HL-60 (cell line): ENCODE measurements around the gene UFM1.

Experiments
- DNase-seq, 2 experiments: peaks; one replicate each; pipeline ENCODE4 v3.0.0-alpha.2; 2010 to 2020; ENCODE audit warnings: low read depth in 1 of 2, low spot score in 1 of 2
- H3K27ac ChIP-seq: fragments of 250-450 bp; sonication (Bioruptor Pico); replicated peaks from 2 replicates; pipeline ENCODE4 v1.5.1; 2020; ENCODE audit warnings: mild to moderate bottlenecking, moderate library complexity
- H3K27me3 ChIP-seq: fragments of 250-450 bp; sonication (Bioruptor Pico); 2 replicates; pipeline ENCODE4 v1.5.1; 2021; ENCODE audit warnings: mild to moderate bottlenecking, moderate library complexity; ENCODE audit not compliant: insufficient read depth, poor library complexity, severe bottlenecking
- H3K4me3 ChIP-seq: replicated peaks from 2 replicates; pipeline ENCODE4 v1.5.1; 2011; ENCODE audit warnings: mild to moderate bottlenecking, control low read depth, low read length; ENCODE audit not compliant: insufficient read depth
- GABPA ChIP-seq: IDR thresholded peaks from 2 replicates; pipeline ENCODE4 v1.6.1; 2012; ENCODE audit warnings: low read depth
- POLR2AphosphoS5 ChIP-seq: IDR thresholded peaks from 2 replicates; pipeline ENCODE4 v1.6.1; 2012; ENCODE audit warnings: low read depth
- SPI1 ChIP-seq: IDR thresholded peaks from 2 replicates; pipeline ENCODE4 v1.6.1; 2012; ENCODE audit warnings: low read depth, mild to moderate bottlenecking, borderline replicate concordance
- TF ChIP-seq, protein P1 (sequence below): IDR thresholded peaks from 2 replicates; pipeline ENCODE4 v1.6.1; 2012; ENCODE audit warnings: low read depth; ENCODE audit not compliant: insufficient replicate concordance
- TF ChIP-seq, protein P2 (sequence below): IDR thresholded peaks from one replicate; pipeline ENCODE4 v1.5.1; 2011; ENCODE audit warnings: low read length, control low read depth, inconsistent platforms; ENCODE audit not compliant: insufficient read depth

The UFM1 gene

DNA sequence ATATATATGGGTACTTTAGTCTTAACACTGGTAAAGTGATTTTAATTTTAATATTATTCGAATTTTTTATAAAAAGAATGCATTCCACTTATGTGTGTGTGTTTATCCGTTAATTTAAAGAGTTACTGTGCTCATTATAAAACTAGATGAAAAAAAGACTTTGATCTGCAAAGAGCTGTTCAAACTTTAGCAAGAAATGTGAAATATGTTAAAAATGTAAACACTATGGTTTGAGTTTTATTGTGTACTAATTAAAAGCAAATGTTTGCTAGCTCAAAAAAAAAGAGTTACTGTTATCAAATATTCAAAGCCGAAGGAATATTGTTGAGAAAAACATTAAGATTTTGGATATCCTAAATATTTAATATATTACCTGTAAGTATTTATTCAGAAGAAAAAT lies 34.5 kb downstream of the UFM1 start:
- Histone ChIP-seq H3K27ac (no peak overlapping the region), H3K4me3 (no peak overlapping the region), H3K27me3 (peaks cover 5% of the 10 kb centered on the region)
- TF ChIP-seq, protein P1, sequence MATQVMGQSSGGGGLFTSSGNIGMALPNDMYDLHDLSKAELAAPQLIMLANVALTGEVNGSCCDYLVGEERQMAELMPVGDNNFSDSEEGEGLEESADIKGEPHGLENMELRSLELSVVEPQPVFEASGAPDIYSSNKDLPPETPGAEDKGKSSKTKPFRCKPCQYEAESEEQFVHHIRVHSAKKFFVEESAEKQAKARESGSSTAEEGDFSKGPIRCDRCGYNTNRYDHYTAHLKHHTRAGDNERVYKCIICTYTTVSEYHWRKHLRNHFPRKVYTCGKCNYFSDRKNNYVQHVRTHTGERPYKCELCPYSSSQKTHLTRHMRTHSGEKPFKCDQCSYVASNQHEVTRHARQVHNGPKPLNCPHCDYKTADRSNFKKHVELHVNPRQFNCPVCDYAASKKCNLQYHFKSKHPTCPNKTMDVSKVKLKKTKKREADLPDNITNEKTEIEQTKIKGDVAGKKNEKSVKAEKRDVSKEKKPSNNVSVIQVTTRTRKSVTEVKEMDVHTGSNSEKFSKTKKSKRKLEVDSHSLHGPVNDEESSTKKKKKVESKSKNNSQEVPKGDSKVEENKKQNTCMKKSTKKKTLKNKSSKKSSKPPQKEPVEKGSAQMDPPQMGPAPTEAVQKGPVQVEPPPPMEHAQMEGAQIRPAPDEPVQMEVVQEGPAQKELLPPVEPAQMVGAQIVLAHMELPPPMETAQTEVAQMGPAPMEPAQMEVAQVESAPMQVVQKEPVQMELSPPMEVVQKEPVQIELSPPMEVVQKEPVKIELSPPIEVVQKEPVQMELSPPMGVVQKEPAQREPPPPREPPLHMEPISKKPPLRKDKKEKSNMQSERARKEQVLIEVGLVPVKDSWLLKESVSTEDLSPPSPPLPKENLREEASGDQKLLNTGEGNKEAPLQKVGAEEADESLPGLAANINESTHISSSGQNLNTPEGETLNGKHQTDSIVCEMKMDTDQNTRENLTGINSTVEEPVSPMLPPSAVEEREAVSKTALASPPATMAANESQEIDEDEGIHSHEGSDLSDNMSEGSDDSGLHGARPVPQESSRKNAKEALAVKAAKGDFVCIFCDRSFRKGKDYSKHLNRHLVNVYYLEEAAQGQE, result no peak
- TF ChIP-seq, protein P2, sequence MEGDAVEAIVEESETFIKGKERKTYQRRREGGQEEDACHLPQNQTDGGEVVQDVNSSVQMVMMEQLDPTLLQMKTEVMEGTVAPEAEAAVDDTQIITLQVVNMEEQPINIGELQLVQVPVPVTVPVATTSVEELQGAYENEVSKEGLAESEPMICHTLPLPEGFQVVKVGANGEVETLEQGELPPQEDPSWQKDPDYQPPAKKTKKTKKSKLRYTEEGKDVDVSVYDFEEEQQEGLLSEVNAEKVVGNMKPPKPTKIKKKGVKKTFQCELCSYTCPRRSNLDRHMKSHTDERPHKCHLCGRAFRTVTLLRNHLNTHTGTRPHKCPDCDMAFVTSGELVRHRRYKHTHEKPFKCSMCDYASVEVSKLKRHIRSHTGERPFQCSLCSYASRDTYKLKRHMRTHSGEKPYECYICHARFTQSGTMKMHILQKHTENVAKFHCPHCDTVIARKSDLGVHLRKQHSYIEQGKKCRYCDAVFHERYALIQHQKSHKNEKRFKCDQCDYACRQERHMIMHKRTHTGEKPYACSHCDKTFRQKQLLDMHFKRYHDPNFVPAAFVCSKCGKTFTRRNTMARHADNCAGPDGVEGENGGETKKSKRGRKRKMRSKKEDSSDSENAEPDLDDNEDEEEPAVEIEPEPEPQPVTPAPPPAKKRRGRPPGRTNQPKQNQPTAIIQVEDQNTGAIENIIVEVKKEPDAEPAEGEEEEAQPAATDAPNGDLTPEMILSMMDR, result no peak
- no peak for TF ChIP-seq SPI1
- no peak for DNase-seq

DNA sequence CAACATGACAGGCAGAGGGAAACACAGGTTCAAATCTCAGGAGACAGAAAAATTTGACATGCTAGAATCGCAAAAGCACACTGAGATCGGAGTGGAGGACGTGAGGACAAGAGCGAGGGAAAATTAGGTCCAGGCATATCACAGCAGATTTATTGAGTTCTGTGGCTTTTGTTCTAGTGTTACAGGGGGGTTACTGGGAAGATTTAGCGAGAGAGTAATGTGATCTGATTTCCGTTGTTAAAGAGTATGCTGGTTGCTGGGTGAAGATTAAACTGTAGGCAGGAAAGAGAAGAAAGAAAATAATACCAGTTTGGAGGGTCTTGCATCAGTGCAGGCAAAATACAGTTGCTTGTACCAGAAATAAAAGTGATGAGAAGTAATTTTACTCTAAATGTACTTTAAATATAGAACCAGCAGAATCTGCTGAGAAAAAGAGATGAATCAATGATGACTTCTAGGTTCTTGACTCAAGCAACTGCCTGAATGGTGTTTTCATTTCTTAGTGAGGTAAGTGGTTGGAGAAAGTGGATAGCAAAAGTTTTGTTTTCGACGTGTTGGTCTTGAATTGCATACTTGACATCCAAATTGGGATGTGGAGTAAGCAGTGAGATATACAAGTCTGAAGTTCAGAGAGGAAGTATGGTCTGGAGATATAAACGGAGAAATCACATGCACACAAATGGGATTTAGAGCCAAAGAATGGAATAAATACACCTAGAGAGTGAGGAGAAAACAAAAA lies 35.7 kb downstream of the UFM1 start:
- no peak overlapping the region for H3K4me3 ChIP-seq
- peaks cover 8% of the 10 kb centered on the region for H3K27me3 ChIP-seq
- no peak for DNase-seq
- TF ChIP-seq POLR2AphosphoS5 (no peak), SPI1 (no peak), GABPA (no peak)
- TF ChIP-seq, protein P1, result no peak
- TF ChIP-seq, protein P2, result no peak
- no peak overlapping the region for H3K27ac ChIP-seq

DNA sequence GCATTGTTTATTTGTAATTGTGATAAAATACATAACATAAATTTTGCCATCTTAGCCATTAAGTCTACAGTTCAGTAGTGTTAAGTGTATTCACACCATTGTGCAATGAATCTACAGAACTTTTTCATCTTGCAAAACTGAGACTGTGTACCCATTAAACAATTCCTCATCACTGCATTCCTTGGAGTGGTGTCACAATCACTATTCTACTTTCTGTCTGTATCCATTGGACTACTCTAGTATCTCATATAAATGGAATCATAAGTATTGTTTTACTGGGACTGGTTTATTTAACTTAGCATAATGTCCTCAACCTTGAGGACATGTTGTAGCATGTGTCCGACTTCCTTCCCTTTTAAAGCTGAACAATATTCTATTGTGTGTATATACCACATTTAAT lies 36.8 kb downstream of the UFM1 start:
- H3K4me3 ChIP-seq, result no peak overlapping the region

More for the DNA sequence above, 36.8 kb downstream of the UFM1 start:
- Histone ChIP-seq H3K27me3 (peaks cover 8% of the 10 kb centered on the region), H3K27ac (no peak overlapping the region)
- TF ChIP-seq, protein P2, result no peak
- TF ChIP-seq, protein P1, result no peak
- TF ChIP-seq GABPA (no peak), SPI1 (no peak), POLR2AphosphoS5 (no peak)
- no peak for DNase-seq
